Spleen (tissue), 7 donors: ENCODE measurements around the gene PGBD2.

Experiments used
- POLR2A ChIP-seq, 3 donors: fragments of 450-650 bp; IDR thresholded peaks; one replicate each; pipeline ENCODE4 v1.5.1; 2017; ENCODE audit warnings: antibody characterized with exemption in 3 of 3, mild to moderate bottlenecking in 1 of 3
- TF ChIP-seq, protein P1 (sequence below), 11 experiments: fragments of 200-600 bp in 7 of 11; fragments of 450-650 bp in 4 of 11; sonication (generic) in 4 of 11; IDR thresholded peaks in 8 of 11; conservative IDR thresholded peaks in 3 of 11; 1 replicate in 7 of 11; 2 replicates in 4 of 11; pipeline versions ENCODE4 v1.4.0 to v1.8.0; 2016 to 2021; ENCODE audit warnings: antibody characterized with exemption in 11 of 11, inconsistent platforms in 4 of 11, mild to moderate bottlenecking in 1 of 11
- donor health status: DM: no; HTN: no; CAD: no; lungs with moderate emphysema.
- donor health status: DM: no; HTN: no; CAD: no.
- donor health status: DM: no; HTN: no; CAD: no.

DNA sequence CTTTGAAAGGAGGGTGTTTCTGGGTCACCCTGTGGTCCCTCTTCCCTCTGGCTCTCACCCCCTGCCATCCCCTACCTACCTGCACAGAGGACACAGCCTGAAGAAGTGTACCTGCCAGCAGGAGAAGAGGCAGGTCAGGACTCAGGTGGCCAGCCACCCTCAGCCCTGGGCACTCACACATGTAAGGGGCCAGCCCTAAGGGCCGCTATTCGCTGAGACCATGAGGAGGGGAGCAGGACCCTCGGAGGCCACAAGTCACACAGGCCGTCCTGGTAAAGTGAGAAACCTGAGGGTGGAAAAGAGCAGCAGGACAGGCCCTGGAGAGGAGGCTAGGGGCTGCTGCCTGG is 48.3 kb upstream of the PGBD2 start:
- TF ChIP-seq, protein P1, sequence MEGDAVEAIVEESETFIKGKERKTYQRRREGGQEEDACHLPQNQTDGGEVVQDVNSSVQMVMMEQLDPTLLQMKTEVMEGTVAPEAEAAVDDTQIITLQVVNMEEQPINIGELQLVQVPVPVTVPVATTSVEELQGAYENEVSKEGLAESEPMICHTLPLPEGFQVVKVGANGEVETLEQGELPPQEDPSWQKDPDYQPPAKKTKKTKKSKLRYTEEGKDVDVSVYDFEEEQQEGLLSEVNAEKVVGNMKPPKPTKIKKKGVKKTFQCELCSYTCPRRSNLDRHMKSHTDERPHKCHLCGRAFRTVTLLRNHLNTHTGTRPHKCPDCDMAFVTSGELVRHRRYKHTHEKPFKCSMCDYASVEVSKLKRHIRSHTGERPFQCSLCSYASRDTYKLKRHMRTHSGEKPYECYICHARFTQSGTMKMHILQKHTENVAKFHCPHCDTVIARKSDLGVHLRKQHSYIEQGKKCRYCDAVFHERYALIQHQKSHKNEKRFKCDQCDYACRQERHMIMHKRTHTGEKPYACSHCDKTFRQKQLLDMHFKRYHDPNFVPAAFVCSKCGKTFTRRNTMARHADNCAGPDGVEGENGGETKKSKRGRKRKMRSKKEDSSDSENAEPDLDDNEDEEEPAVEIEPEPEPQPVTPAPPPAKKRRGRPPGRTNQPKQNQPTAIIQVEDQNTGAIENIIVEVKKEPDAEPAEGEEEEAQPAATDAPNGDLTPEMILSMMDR (IDR thresholded peaks at IDR 0.05 in 8 of 11, conservative IDR thresholded peaks at IDR 0.05 in 3 of 11), result no peak
- no peak for TF ChIP-seq POLR2A (IDR thresholded peaks at IDR 0.05)
